Kidney (tissue), 14 donors: ENCODE results near the gene PEX14. TPM values are rescaled to one million over a fixed set of nuclear protein-coding genes. Genes with fewer than 3 reads are reported as not detected.

Experiments used
- DNase-seq, 5 donors: peaks; one replicate each; pipeline ENCODE4 v3.0.0-alpha.2; 2013 to 2020
- FAIRE-seq: peaks from 2 replicates; lab custom pipeline; 2012; peaks lifted over from hg19 to GRCh38; lab: Jason Lieb, UNC
- H3K27ac ChIP-seq, 2 donors: one replicate each; pipeline ENCODE4 v1.7.0; 2013; ENCODE audit warnings: low read depth in 2 of 2, low read length in 2 of 2, inconsistent platforms in 1 of 2
- H3K27me3 ChIP-seq: one replicate; pipeline ENCODE4 v1.7.1; 2013; ENCODE audit warnings: low read length, inconsistent platforms; ENCODE audit not compliant: control insufficient read depth, insufficient read depth
- H3K36me3 ChIP-seq, 3 donors: one replicate each; pipeline versions ENCODE4 v1.7.0 to v1.7.1; 2013; ENCODE audit warnings: low read length in 3 of 3, control low read depth in 1 of 3, inconsistent platforms in 1 of 3; ENCODE audit not compliant: insufficient read depth in 3 of 3, control insufficient read depth in 2 of 3
- H3K4me1 ChIP-seq, 3 donors: one replicate each; pipeline versions ENCODE4 v1.7.0 to v1.7.1; 2013; ENCODE audit warnings: low read length in 3 of 3, inconsistent platforms in 1 of 3, low read depth in 1 of 3; ENCODE audit not compliant: control insufficient read depth in 2 of 3, insufficient read depth in 2 of 3
- H3K4me3 ChIP-seq, 3 donors: one replicate each; pipeline versions ENCODE4 v1.7.0 to v1.8.1; 2013; ENCODE audit warnings: low read length in 3 of 3, control low read depth in 1 of 3, inconsistent platforms in 1 of 3
- H3K9ac ChIP-seq, 3 donors: one replicate each; pipeline versions ENCODE4 v1.7.0 to v1.7.1; 2013; ENCODE audit warnings: low read length in 3 of 3, control low read depth in 1 of 3, inconsistent platforms in 1 of 3
- H3K9me3 ChIP-seq, 3 donors: one replicate each; pipeline versions ENCODE4 v1.7.0 to v1.7.1; 2013; ENCODE audit warnings: low read length in 3 of 3, control low read depth in 1 of 3, inconsistent platforms in 1 of 3; ENCODE audit not compliant: control insufficient read depth in 2 of 3, insufficient read depth in 1 of 3
- intact Hi-C: fragments of 100-400 bp; cut with DNase I; formaldehyde crosslinking; loops from one replicate; pipeline ENCODE4 v1.11.1; 2022
- polyA plus RNA-seq: library from polyadenylated mRNA; stranded (reverse); fragments of 350-450 nt; fragmentation: Illumina TruSeq; extraction: RNeasy Lipid Tissue Mini Kit (QIAGEN cat#74804); gene quantifications from one replicate; pipeline ENCODE4 v1.2.3, GENCODE V29; 2014; ENCODE audit warnings: low read depth, low replicate concordance; ENCODE audit not compliant: insufficient read depth
- total RNA-seq: library from RNA; stranded (reverse); fragmentation: NEBNext Ultra II Directional; extraction: Animal tissue kit (Norgen Biotek cat#: 25700); gene quantifications from one replicate; pipeline ENCODE4 v1.2.1, GENCODE V29; 2021
- TF ChIP-seq, protein P1 (sequence below): IDR thresholded peaks from 3 replicates; pipeline ENCODE4 v1.5.1; 2012; ENCODE audit warnings: mild to moderate bottlenecking, moderate library complexity, borderline replicate concordance; ENCODE audit not compliant: insufficient read depth; ENCODE audit errors: extremely low read depth
- donor health status: control.
- donor health status: control.
- donor health status: control.
- donor health status: control.
- donor health status: control.
- donor health status: DM: yes; HTN: yes; CAD: no.
- donor health status: Normal renal cell carcinoma (clear cell type).

PEX14 gene
- total and polyA plus RNA-seq, 2 donors from 2014 or later = 22.8 to 25.8 TPM

DNA sequence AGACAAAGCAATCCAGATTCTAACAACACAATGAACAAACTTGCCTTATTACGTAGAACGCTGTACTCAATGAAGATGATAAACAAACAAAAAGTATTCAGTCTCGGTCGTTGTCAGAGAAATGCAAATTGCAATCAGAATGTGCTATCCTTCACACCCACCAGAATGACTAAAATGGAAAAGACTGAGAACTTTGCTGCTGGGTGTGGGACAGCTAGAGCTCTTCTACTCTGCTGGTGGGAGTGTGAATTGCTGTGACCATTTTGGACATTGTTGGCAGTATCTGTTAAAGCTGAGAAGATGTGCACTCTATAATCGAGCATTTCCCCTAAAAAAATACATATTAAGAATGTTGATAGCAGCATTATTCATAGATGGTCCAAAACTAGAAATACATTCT is 111.4 kb downstream of the PEX14 start:
- no peaks in the 10 kb centered on the region for H3K27me3 ChIP-seq
- intact Hi-C loops = no loop called here
- TF ChIP-seq, protein P1, sequence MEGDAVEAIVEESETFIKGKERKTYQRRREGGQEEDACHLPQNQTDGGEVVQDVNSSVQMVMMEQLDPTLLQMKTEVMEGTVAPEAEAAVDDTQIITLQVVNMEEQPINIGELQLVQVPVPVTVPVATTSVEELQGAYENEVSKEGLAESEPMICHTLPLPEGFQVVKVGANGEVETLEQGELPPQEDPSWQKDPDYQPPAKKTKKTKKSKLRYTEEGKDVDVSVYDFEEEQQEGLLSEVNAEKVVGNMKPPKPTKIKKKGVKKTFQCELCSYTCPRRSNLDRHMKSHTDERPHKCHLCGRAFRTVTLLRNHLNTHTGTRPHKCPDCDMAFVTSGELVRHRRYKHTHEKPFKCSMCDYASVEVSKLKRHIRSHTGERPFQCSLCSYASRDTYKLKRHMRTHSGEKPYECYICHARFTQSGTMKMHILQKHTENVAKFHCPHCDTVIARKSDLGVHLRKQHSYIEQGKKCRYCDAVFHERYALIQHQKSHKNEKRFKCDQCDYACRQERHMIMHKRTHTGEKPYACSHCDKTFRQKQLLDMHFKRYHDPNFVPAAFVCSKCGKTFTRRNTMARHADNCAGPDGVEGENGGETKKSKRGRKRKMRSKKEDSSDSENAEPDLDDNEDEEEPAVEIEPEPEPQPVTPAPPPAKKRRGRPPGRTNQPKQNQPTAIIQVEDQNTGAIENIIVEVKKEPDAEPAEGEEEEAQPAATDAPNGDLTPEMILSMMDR = no peak
- no peaks in the 10 kb centered on the region for H3K36me3 ChIP-seq
- no peak overlapping the region for H3K4me3 ChIP-seq
- H3K4me1 ChIP-seq = peaks cover 0 to 6% (median 0%) of the 10 kb centered on the region in 3 donors
- no peak for DNase-seq
- H3K9ac ChIP-seq = no peak overlapping the region
- H3K9me3 ChIP-seq = no peaks in the 10 kb centered on the region
- FAIRE-seq = no peak
- H3K27ac ChIP-seq = no peak overlapping the region

DNA sequence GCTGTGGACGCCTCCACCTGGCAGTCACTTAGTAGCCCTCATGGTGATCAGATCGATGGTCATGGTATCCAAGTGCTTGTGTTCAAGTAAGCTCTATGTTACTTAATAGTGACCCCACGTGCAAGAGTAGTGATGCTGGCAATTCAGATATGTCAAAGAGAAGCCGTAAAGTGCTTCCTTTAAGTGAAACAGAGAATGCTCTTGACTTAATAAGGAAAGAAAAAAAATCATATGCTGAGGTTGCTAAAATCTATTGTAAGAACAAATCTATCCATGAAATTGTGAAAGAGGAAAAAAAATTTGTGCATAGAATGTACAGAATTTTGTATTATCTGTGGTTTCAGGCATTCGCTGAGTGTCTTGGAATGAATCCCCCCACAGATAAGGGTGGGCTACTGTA is 113.9 kb downstream of the PEX14 start:
- H3K4me1 ChIP-seq = peaks cover 6 to 28% (median 9%) of the 10 kb centered on the region in 3 donors
- no peak for FAIRE-seq
- H3K4me3 ChIP-seq = no peak overlapping the region
- TF ChIP-seq, protein P1 = no peak
- H3K27ac ChIP-seq = no peak overlapping the region
- intact Hi-C loops = no loop called here
- no peaks in the 10 kb centered on the region for H3K27me3 ChIP-seq
- H3K36me3 ChIP-seq = no peaks in the 10 kb centered on the region
- H3K9ac ChIP-seq = no peak overlapping the region
- no peaks in the 10 kb centered on the region for H3K9me3 ChIP-seq
- DNase-seq = no peak

DNA sequence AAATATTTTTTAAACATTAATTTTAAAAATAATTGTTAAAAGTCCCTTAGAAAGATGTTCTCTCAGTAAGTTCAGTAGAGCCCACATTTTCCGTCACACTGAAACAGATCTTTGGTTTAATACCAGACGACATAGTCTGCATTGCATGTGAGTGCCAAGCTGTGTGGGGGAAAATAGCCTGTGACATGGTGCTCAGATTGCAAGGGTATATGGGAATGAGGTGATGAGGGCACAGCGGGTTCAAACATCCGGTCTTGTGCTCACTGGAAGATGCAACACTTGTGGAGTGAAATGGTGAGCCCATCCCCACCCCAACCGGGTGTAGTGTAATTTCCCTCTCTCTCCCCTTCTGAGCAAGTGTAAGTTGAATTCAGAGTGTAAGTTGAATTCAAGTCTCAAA is 114.3 kb downstream of the PEX14 start:
- H3K9ac ChIP-seq = no peak overlapping the region
- no peak overlapping the region for H3K4me3 ChIP-seq
- no peak overlapping the region for H3K27ac ChIP-seq
- peaks cover 6 to 30% (median 9%) of the 10 kb centered on the region in 3 donors for H3K4me1 ChIP-seq
- intact Hi-C loops = no loop called here
- H3K36me3 ChIP-seq = no peaks in the 10 kb centered on the region
- H3K27me3 ChIP-seq = no peaks in the 10 kb centered on the region
- FAIRE-seq (no peak), DNase-seq (no peak)
- no peaks in the 10 kb centered on the region for H3K9me3 ChIP-seq
- TF ChIP-seq, protein P1 = no peak

DNA sequence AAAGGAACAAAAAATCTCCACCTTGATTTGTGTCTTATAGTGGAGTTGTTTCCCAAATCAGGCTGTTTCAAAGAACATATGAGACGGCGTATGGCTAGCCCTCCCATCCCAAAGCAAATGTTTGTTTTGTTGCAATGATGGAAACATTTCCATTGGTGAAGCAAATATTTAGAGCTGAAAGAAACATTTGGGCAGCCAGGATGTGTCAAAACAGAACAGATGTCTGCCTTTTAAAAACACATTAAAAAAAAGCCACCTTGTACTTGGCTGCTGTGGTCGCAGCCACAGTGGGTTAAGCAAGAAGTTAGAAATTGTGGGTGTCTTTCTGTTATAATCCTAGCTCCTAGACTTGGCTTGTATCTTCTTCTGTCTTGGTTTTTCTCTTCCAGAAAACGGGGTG is 116.3 kb downstream of the PEX14 start:
- intact Hi-C loops = no loop called here
- Histone ChIP-seq H3K27me3 (no peaks in the 10 kb centered on the region), H3K4me1 (peaks cover 9 to 35% (median 12%) of the 10 kb centered on the region in 3 donors), H3K36me3 (no peaks in the 10 kb centered on the region), H3K4me3 (no peak overlapping the region), H3K27ac (no peak overlapping the region), H3K9ac (no peak overlapping the region), H3K9me3 (no peaks in the 10 kb centered on the region)
- no peak for DNase-seq
- FAIRE-seq = no peak
- TF ChIP-seq, protein P1 = no peak
